GM21360 (cell line): Measurements from ENCODE around the gene RNF26.

ENCODE experiments used
- ATAC-seq: cut with Tn5 transposase; IDR thresholded peaks from one replicate; pipeline ENCODE4 v1.9.1; 2021; ENCODE audit warnings: mild to moderate bottlenecking, moderate library complexity; ENCODE audit not compliant: unreplicated experiment

RNF26 gene

GRCh38 chr11:119335655-119336543 is 1.6 kb downstream of the RNF26 start:
- no peak for ATAC-seq

GRCh38 chr11:119336744-119337469 is 2.6 kb downstream of the RNF26 start:
- ATAC-seq, result no peak

GRCh38 chr11:119337581-119338317 is 3.4 kb downstream of the RNF26 start:
- no peak for ATAC-seq

GRCh38 chr11:119338318-119338890 is 4.1 kb downstream of the RNF26 start:
- no peak for ATAC-seq

- ATAC-seq, result no peak
These were observed 4.8 kb downstream of the RNF26 start for GRCh38 chr11:119338965-119339588.

GRCh38 chr11:119339589-119340334 is 5.4 kb downstream of the RNF26 start:
- ATAC-seq, result no peak

- ATAC-seq, result no peak
These were observed 6.3 kb downstream of the RNF26 start, which contains the start of gene C1QTNF5 for GRCh38 chr11:119340335-119341221. C1QTNF5 (minus strand) TSS chr11:119340883; CDS start chr11:119340397, 486 bp downstream.

- ATAC-seq, result no peak
These were observed 7.1 kb downstream of the RNF26 start for GRCh38 chr11:119341222-119342022.

- ATAC-seq, result no peak
These were observed 7.6 kb downstream of the RNF26 start for GRCh38 chr11:119342023-119342300.

GRCh38 chr11:119342362-119343130 is 8.2 kb downstream of the RNF26 start:
- no peak for ATAC-seq

- no peak for ATAC-seq
These were observed 9.4 kb downstream of the RNF26 start for GRCh38 chr11:119343726-119344125.

GRCh38 chr11:119344291-119345010 is 10.1 kb downstream of the RNF26 start:
- ATAC-seq, result no peak

- ATAC-seq, result no peak
These were observed 11.4 kb downstream of the RNF26 start for GRCh38 chr11:119345685-119346084.

GRCh38 chr11:119346605-119347004 is 12.3 kb downstream of the RNF26 start, which contains the start of gene MFRP:
MFRP (minus strand) TSS chr11:119346705; CDS start chr11:119346513, 192 bp downstream.
- no peak for ATAC-seq

- no peak for ATAC-seq
These were observed 12.9 kb downstream of the RNF26 start for GRCh38 chr11:119347242-119347641.

- ATAC-seq, result no peak
These were observed 13.7 kb downstream of the RNF26 start for GRCh38 chr11:119347940-119348605.
